CD4-positive, alpha-beta T cell (primary cell): ENCODE data around the gene DDI1. TPM values are rescaled to one million over a fixed set of nuclear protein-coding genes. Genes with fewer than 3 reads are reported as not detected.

Source experiments
- ATAC-seq: fragments of 200-7000 bp; cut with Tn5 transposase; one replicate; pipeline ENCODE4 v1.10.0; 2022; ENCODE audit warnings: mild to moderate bottlenecking; ENCODE audit not compliant: poor library complexity
- CTCF ChIA-PET: fragments of 350-600 bp; sonication (Branson Sonifier 250); formaldehyde crosslinking; loops from one replicate; lab custom pipeline; 2021; ENCODE audit warnings: antibody characterized with exemption, inconsistent platforms; lab: Charles Lee
- POLR2A ChIA-PET: fragments of 350-600 bp; sonication (Branson Sonifier 250); formaldehyde crosslinking; loops from one replicate; lab custom pipeline; 2021; ENCODE audit warnings: antibody characterized with exemption, inconsistent platforms; lab: Charles Lee
- DNase-seq, 14 experiments: peaks; one replicate each; pipeline ENCODE4 v3.0.0-alpha.2; 2013 to 2020; ENCODE audit warnings: mixed read lengths in 2 of 14
- H3K27ac ChIP-seq, 2 donors: one replicate each; pipeline versions ENCODE4 v1.5.1 to v1.7.0; 2013; ENCODE audit warnings: low read length in 2 of 2, low read depth in 1 of 2, mild to moderate bottlenecking in 1 of 2
- H3K27me3 ChIP-seq, 2 experiments: 1 replicate in 1 of 2; 2 replicates in 1 of 2; pipeline versions ENCODE4 v1.6.1 to v1.7.0; 2013; ENCODE audit warnings: low read length in 2 of 2, control low read depth in 1 of 2, mild to moderate bottlenecking in 1 of 2, moderate library complexity in 1 of 2; ENCODE audit not compliant: insufficient read depth in 2 of 2, control insufficient read depth in 1 of 2
- H3K36me3 ChIP-seq: one replicate; pipeline ENCODE4 v1.6.1; 2013; ENCODE audit warnings: low read length, control low read depth; ENCODE audit not compliant: insufficient read depth
- H3K4me1 ChIP-seq: one replicate; pipeline ENCODE4 v1.6.1; 2013; ENCODE audit warnings: low read length, control low read depth; ENCODE audit not compliant: insufficient read depth
- H3K4me3 ChIP-seq: one replicate; pipeline ENCODE4 v1.5.1; 2013; ENCODE audit warnings: mild to moderate bottlenecking, low read length, moderate library complexity
- H3K9me3 ChIP-seq, 2 experiments: 1 replicate in 1 of 2; 2 replicates in 1 of 2; pipeline versions ENCODE4 v1.6.1 to v1.7.0; 2013; ENCODE audit warnings: low read length in 2 of 2, mild to moderate bottlenecking in 2 of 2, control low read depth in 1 of 2, moderate library complexity in 1 of 2; ENCODE audit not compliant: control insufficient read depth in 1 of 2, insufficient read depth in 1 of 2
- H3K27ac Mint-ChIP-seq: one replicate; pipeline ENCODE4 v1.8.0; 2020; ENCODE audit warnings: mixed read lengths
- H3K27me3 Mint-ChIP-seq: one replicate; pipeline ENCODE4 v1.8.0; 2021; ENCODE audit warnings: mixed read lengths
- H3K36me3 Mint-ChIP-seq: one replicate; pipeline ENCODE4 v1.8.0; 2021; ENCODE audit warnings: low read depth, mixed read lengths
- H3K4me1 Mint-ChIP-seq: one replicate; pipeline ENCODE4 v1.8.0; 2021; ENCODE audit warnings: low read depth, mixed read lengths
- H3K4me3 Mint-ChIP-seq: one replicate; pipeline ENCODE4 v1.8.0; 2020; ENCODE audit warnings: mild to moderate bottlenecking, mixed read lengths
- H3K9me3 Mint-ChIP-seq: one replicate; pipeline ENCODE4 v1.8.0; 2020; ENCODE audit warnings: mixed read lengths
- CTCF ChIP-seq: fragments of 200-600 bp; IDR thresholded peaks from one replicate; pipeline ENCODE4 v1.8.0; 2022; ENCODE audit warnings: antibody characterized with exemption, mild to moderate bottlenecking
- intact Hi-C, 2 experiments: fragments of 100-400 bp; cut with DNase I in 1 of 2; cut with micrococcal nuclease in 1 of 2; formaldehyde crosslinking; loops; one replicate each; pipeline versions ENCODE4 v1.15.1 to v1.9.0; 2023 to 2025; cut with DNase I, micrococcal nuclease
- total RNA-seq, 174 experiments: library from RNA in 2 of 174; stranded (reverse) in 2 of 174; gene quantifications; one replicate each; pipeline ENCODE4 v1.2.3 and lab custom pipeline; 2021 to 2026

The DDI1 gene
- total RNA-seq, 2 experiments from 2014 or later, result not detected

DNA sequence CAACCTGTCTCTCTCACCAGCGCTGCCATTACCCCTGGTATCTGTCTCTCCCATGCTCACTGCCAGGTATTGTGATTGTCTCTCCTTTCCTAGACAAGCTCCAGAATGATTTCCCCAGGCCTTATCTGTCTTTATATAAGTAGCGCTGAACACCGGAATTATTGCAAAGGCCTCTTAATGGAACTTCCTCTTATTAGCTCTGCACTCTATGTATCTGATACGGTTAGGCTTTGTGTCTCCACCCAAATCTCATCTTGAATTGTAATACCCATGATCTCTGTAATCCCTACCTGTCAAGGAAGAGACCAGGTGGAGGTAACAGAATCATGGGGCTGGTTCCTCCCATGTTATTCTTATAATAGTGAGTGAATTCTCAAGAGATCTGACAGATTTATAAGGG, 39.3 kb downstream of the DDI1 start:
- H3K4me3 Mint-ChIP-seq, result no peak overlapping the region
- no peak for DNase-seq
- ATAC-seq, result no peak
- CTCF ChIA-PET, result interaction anchor here (0.6 kb wide), 1 partner anchor 1841 kb away, joined by 3 read pairs; no protein-coding TSS in a partner anchor
- no peak overlapping the region for H3K4me3 ChIP-seq
- H3K4me1 ChIP-seq, result no peaks in the 10 kb centered on the region
- no peaks in the 10 kb centered on the region for H3K36me3 Mint-ChIP-seq
- H3K27me3 ChIP-seq, result no peaks in the 10 kb centered on the region
- H3K27ac ChIP-seq, result no peak overlapping the region
- no peaks in the 10 kb centered on the region for H3K9me3 ChIP-seq
- H3K36me3 ChIP-seq, result no peaks in the 10 kb centered on the region
- no peaks in the 10 kb centered on the region for H3K9me3 Mint-ChIP-seq
- no peaks in the 10 kb centered on the region for H3K27me3 Mint-ChIP-seq
- no peaks in the 10 kb centered on the region for H3K4me1 Mint-ChIP-seq
- TF ChIP-seq CTCF, result no peak
- intact Hi-C loops, result no loop called here
- H3K27ac Mint-ChIP-seq, result no peak overlapping the region
- POLR2A ChIA-PET, result no interaction called here

GRCh38 chr11:104076455-104076854, 40.0 kb downstream of the DDI1 start:
- H3K4me3 Mint-ChIP-seq, result no peak overlapping the region
- no peaks in the 10 kb centered on the region for H3K9me3 Mint-ChIP-seq
- H3K4me1 Mint-ChIP-seq, result no peaks in the 10 kb centered on the region
- no peak overlapping the region for H3K4me3 ChIP-seq
- H3K27ac ChIP-seq, result no peak overlapping the region
- no peak for TF ChIP-seq CTCF
- no peak for DNase-seq
- no peaks in the 10 kb centered on the region for H3K36me3 Mint-ChIP-seq
- H3K27ac Mint-ChIP-seq, result no peak overlapping the region
- intact Hi-C loops, result no loop called here
- H3K27me3 Mint-ChIP-seq, result no peaks in the 10 kb centered on the region
- ChIA-PET POLR2A (no interaction called here), CTCF (interaction anchor here (0.6 kb wide), 1 partner anchor 1841 kb away, joined by 3 read pairs; no protein-coding TSS in a partner anchor)
- no peaks in the 10 kb centered on the region for H3K4me1 ChIP-seq
- H3K27me3 ChIP-seq, result no peaks in the 10 kb centered on the region
- no peaks in the 10 kb centered on the region for H3K36me3 ChIP-seq
- ATAC-seq, result no peak
- H3K9me3 ChIP-seq, result no peaks in the 10 kb centered on the region

GRCh38 chr11:104078245-104078644, 41.8 kb downstream of the DDI1 start:
- intact Hi-C loops, result no loop called here
- no peaks in the 10 kb centered on the region for H3K4me1 ChIP-seq

More at GRCh38 chr11:104078245-104078644, 41.8 kb downstream of the DDI1 start:
- no peak for ATAC-seq
- Histone ChIP-seq H3K27ac (no peak overlapping the region), H3K9me3 (no peaks in the 10 kb centered on the region), H3K27me3 (no peaks in the 10 kb centered on the region), H3K36me3 (no peaks in the 10 kb centered on the region), H3K4me3 (no peak overlapping the region)
- DNase-seq, result no peak
- no peaks in the 10 kb centered on the region for H3K9me3 Mint-ChIP-seq
- H3K36me3 Mint-ChIP-seq, result no peaks in the 10 kb centered on the region
- H3K4me3 Mint-ChIP-seq, result no peak overlapping the region
- no peaks in the 10 kb centered on the region for H3K4me1 Mint-ChIP-seq
- ChIA-PET POLR2A (no interaction called here), CTCF (no interaction called here)
- no peak overlapping the region for H3K27ac Mint-ChIP-seq
- H3K27me3 Mint-ChIP-seq, result no peaks in the 10 kb centered on the region
- TF ChIP-seq CTCF, result no peak
